22Rv1 (cell line): ENCODE results near the gene NECAP2.

Experiments
- ZFX ChIP-seq: fragments of 450-650 bp; IDR thresholded peaks from 2 replicates; pipeline ENCODE4 v1.6.1; 2017; ENCODE audit warnings: antibody characterized with exemption, borderline replicate concordance
- TF ChIP-seq, protein P1 (sequence below): fragments of 450-650 bp; IDR thresholded peaks from 2 replicates; pipeline ENCODE4 v1.5.1; 2017; ENCODE audit warnings: mild to moderate bottlenecking

DNA sequence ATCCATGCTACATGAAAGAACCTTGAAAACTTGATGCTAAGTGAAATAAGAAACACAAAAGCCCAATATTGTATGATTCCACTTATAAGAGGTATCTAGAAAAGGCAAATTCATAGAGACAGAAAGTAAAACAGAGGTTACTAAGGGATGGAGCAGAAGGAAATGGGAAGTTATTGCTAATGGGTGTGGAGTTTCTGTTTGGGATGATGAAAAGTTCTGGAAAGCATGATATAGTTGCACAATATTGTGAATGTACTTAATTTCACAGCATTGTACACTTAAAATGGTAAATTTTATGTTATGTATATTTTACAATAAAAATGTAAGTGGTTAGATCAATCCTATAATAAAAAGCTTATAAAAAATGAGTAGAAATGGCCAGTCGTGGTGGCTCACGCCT, 1.6 kb upstream of the NECAP2 start:
- TF ChIP-seq, protein P1, sequence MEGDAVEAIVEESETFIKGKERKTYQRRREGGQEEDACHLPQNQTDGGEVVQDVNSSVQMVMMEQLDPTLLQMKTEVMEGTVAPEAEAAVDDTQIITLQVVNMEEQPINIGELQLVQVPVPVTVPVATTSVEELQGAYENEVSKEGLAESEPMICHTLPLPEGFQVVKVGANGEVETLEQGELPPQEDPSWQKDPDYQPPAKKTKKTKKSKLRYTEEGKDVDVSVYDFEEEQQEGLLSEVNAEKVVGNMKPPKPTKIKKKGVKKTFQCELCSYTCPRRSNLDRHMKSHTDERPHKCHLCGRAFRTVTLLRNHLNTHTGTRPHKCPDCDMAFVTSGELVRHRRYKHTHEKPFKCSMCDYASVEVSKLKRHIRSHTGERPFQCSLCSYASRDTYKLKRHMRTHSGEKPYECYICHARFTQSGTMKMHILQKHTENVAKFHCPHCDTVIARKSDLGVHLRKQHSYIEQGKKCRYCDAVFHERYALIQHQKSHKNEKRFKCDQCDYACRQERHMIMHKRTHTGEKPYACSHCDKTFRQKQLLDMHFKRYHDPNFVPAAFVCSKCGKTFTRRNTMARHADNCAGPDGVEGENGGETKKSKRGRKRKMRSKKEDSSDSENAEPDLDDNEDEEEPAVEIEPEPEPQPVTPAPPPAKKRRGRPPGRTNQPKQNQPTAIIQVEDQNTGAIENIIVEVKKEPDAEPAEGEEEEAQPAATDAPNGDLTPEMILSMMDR: no peak
- no peak for TF ChIP-seq ZFX
